ENCODE results near the gene LAMA5.

The LAMA5 gene

DNA sequence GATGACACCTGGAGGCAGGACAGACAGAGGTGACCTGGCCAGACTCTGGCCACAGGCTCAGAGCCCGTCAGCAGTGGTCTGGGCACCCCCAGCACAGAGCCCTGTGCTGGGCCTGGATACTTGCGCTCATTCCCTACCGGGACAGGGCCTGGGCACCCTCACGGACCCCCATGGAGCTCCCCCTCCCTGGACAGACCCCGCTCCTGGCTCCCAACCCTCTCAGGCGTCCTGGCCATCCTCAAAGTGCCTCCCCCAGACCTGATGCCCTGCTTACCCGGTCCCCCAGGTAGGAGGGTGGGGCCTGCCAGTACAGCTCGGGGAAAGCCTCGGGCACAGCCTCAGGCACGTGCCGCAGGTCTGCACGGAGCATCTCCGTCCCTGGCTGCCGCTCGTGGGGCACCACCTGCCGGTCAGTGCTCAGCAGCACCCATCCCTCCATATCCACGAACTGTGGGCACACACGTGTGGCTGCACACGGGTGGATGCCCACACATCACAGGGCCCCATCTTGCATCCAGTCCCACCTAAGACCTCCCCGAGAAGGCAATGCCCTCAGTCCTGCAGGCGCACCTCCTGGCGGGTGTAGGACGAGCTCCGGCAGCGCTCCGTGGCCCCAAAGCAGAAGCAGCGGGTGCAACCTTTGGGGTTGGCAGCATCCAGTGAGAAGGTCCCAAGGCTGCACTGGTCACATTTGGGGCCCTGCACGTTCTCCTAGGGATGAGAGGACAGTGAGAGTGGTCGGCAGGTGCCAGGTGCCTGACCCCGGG lies 40.0 kb downstream of the LAMA5 start:
- no peak for DNase-seq

- no peak for DNase-seq
Observed at GRCh38 chr20:62326559-62326958, 40.6 kb downstream of the LAMA5 start.

- DNase-seq = no peak
Observed at GRCh38 chr20:62325172-62325905, 41.8 kb downstream of the LAMA5 start.

DNA sequence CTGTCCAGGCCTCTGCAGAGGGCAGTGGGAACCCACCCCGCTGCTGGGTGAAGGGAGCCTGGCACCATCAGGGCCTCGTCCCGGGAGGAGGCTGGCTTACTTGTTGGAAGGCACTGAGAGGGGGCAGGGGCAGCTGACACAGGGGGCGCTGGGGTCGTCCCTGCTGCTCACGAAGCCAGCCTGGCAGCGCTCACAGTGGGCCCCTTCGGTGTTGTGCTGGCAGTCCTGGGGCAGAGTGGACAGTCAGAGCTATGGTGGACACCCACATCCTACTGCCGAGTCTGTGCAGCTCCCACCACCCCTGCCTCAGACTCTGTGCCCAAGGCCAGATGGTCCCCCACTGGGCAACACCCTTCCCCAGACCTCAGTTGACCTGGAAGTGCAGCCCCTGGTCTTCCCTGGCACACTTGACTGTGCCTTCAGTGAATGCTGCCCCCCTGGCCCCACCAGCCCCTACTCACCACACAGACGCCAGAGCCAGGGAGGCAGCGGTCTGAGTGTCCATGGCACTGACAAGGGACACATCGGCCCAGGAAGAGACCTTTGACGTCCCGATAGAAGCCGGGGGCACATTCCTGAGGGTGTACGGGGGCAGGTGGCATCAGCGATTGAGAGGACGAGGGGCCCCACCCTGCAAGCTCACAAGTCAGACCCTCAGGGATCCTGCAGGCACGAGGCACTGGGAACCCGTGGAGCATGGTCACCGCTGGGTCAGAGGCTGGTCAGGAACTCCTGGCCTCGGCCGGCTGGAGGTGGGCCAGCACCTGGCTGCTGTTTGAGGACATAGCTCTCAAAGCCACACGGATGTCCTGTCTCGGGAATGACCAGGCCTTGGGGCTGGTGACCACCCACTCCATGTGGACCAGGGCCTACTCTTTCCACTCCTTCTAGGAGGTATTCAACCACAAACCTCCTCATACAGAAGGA lies 42.9 kb downstream of the LAMA5 start:
- no peak for DNase-seq

DNA sequence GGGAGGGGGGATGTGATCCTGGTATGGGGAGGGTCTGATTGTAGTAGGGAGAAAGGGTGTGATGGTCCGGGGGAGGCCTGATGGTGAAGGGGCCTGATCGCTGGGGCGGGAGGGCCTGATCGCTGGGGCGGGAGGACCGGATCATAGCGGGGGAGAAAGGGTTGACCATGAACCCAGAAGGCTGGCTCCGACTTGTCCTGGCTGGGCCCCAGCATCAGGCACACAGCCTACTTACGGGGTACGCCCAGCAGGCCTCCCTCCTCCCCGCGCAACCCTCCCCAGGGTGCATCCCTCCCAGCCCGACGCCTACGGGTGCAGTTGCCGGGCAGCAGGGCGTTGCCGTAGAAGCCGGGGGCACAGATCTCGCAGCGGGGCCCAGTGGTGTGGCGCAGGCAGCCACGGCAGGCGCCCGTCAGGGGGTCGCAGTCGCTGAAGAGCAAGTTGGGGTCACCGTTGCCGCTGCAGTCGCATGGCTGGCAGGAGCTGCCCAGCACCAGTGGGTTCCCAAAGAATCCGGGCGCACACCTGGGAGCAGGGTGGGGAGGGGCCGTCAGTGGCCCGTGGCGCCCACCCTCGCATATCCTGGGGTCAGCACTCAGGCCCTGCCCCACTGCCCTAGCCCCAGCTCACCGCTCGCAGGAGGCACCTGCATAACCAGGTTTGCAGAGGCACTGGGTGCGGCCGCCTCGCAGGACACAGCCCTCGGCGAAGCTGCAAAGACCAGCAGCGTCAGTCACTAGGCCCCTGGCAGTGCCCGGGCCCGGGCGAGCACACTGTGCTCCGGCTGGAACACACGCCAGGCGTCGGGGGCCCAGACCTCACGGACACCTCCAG lies 43.7 kb downstream of the LAMA5 start:
- no peak for DNase-seq

GRCh38 chr20:62322492-62323041 lies 44.5 kb downstream of the LAMA5 start:
- DNase-seq = no peak

DNA sequence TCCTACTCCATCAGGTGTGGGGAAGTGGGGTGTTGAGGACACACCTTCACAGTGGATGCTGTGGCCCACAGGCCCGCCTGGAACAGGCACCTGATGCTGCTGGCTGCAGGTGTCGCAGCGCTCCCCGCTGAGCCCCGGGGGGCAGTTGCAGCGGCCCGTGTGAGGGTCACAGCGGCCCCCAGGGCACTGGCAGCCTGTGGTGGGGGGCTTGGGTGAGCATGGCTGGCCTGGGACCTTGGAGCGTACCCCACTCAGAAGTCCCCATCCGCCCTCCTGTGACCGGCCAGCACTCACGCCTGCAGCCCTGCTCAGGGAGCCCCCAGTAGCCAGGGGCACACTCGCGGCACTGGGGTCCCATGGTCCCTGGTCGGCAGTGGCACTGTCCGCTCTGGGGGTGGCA lies 45.1 kb downstream of the LAMA5 start:
- DNase-seq = no peak

- no peak for DNase-seq
Observed at GRCh38 chr20:62321521-62321948, 45.6 kb downstream of the LAMA5 start.

- no peak for DNase-seq
Observed at GRCh38 chr20:62320581-62321354, 46.3 kb downstream of the LAMA5 start.

DNA sequence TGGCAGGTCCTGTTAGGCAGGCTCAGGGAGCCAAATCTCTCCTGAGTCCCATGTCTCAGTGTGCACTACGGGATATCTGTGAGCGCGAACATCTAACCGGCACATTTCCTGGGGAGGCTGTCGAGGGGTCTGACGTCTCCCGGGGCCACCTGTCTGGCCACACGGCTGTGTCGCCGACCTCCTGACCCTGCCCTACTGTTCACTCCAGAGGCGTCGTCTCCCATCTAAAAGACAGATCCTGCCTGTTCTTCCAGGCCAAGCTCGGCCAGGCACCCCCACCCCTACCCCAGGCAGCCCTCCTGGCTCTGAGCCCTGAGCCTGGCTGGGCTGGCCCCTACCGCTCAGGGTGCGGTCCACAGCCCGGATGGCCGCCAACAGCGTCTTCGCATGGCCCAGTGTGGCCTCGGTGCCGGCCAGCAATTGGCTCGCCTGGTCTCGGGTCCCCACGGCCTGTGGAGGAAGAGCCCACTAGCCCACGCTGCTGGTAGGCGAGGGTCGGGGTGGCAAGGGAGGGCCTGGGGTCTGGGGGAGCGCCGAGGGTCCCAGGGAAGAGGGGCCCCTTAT lies 47.7 kb downstream of the LAMA5 start:
- DNase-seq = no peak

- DNase-seq = no peak
Observed at GRCh38 chr20:62318400-62319345, 48.4 kb downstream of the LAMA5 start.

- no peak for DNase-seq
Observed at GRCh38 chr20:62317167-62317655, 49.9 kb downstream of the LAMA5 start.

DNA sequence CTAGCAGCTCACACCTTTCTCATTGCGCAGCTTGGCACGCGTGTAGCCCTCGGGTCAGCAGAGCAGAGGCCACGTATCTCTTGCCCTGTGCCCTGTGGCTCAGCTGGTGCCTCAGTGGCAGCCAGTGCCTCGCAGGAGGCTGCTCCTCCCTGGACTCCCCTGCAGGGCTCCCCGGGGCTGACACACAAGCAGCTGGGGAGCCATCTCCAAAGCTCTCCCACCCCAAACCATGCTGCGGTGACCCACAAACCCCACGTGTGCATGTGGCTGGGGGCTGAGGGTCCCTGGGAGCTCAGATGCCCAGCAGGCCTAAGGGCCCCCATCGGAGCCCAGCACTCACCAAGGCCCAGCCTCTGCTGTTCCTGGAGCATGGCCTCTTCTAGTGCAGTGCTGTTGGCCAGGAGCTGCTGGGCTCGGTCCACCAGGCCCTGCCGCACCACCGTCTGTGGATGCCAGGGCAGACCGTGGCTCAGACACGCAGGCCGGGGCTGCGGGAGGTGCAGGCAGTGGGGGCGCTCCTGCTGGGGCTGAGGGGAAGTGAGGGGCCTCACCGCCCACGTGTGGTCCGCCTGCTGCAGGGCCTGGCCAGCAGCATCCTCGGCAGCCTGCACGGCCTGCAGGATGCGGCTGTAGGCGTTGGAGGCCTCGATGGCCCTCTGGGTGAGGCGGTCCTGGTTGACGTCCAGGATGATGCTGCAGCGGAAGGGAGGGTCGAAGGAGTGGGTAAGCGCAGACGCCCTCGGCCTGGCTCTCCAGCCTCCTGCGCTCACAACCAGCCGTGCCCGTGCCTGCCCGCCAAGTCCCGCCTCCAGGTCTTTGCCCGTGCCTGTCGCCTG lies 50.6 kb downstream of the LAMA5 start:
- no peak for DNase-seq

DNA sequence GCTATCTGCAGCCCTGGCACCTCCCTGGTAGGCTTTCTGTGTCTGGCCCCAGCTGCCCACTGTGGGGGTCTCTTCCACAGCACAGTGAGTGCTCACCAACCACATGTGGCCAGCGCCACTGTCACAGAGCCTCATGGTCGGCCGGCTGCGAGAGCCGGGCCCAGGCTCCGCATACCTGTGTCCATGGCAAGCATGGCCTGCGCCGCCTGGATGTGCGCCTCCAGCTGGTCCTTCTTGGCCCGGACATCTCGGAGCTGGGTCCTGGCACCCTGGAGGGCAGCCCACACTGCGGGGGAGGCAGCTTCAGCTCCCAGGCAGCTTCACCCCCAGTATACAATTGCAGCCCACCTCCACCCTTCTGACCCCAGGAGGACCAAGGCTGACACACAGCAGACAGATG lies 51.3 kb downstream of the LAMA5 start:
- DNase-seq = no peak

DNA sequence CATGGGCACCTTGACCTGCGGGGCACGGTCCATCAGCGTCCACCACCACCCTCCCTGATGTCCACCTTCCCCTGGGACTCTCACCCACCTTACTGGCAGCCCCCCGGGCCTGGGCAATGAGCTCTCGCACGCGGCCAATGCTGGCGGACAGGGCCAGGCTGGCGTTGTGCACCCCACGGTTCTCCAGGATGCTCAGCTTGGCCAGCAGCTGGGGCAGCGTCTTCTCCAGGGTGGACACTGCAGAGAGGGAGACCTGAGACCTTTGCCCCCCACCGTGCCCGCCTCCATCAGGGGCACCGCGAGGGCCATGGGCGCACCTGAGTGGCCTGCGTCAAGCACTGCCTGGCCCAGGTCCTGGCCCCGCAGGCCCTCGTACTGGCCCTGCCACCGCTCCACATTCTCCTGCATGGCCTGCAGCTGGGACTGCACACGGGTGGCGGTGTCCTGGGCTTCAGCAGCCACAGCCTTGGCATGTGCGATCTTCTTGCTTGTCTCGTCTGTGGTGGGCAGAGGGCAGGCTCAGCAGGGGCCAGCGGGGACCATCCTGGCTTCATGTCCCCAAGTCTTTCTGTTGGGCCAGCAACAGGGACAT lies 52.3 kb downstream of the LAMA5 start:
- DNase-seq = no peak

- DNase-seq = no peak
Observed at GRCh38 chr20:62314339-62314638, 52.8 kb downstream of the LAMA5 start.

GRCh38 chr20:62313460-62314338 lies 53.4 kb downstream of the LAMA5 start:
- DNase-seq = no peak
